ENCODE measurements around the gene TMEM108. TPM values are rescaled to one million over a fixed set of nuclear protein-coding genes. Genes with fewer than 3 reads are reported as not detected.

TMEM108 gene
- total RNA-seq, 4 donors from 2014 or later = 0.70 to 4.0 (median 1.4) TPM

DNA sequence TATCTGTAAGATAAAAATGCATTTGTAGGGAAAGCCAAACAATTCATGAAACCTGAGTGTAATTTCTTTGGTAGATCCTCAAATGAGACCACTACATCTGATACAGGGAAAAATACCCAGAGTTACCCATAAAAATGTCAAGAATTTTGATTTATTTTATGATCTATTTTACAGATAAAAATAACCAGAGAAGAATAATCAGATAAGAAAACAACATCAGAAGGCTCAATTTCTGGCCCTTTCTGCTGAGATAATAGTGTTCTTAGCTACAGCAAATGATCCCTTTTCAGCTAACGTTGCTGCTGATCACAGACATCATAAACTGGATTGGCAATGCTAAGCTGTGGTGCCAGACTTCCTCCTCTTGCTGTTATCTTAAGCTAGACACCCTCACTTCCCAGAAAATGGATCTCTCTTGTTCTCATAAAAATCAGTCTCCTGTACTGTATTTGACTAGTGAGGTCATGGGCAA lies 21.3 kb upstream of the TMEM108 start:
- Histone ChIP-seq H3K27me3 (peaks cover 3% of the 10 kb centered on the region), H3K4me3 (no peak overlapping the region), H3K4me1 (no peaks in the 10 kb centered on the region), H3K9me3 (peaks cover under 1% of the 10 kb centered on the region), H3K36me3 (no peaks in the 10 kb centered on the region), H3K27ac (no peak overlapping the region)
- 6% methylated on average over 1 of the region's 1 CpG for WGBS
- no peak for DNase-seq (ENCODE audit: low spot score in 2 of 2)
- TF ChIP-seq POLR2AphosphoS5 (IDR thresholded peaks at IDR 0.05) (no peak), POLR2A (IDR thresholded peaks at IDR 0.05) (no peak), EP300 (IDR thresholded peaks at IDR 0.05) (no peak)
- TF ChIP-seq, protein P1, sequence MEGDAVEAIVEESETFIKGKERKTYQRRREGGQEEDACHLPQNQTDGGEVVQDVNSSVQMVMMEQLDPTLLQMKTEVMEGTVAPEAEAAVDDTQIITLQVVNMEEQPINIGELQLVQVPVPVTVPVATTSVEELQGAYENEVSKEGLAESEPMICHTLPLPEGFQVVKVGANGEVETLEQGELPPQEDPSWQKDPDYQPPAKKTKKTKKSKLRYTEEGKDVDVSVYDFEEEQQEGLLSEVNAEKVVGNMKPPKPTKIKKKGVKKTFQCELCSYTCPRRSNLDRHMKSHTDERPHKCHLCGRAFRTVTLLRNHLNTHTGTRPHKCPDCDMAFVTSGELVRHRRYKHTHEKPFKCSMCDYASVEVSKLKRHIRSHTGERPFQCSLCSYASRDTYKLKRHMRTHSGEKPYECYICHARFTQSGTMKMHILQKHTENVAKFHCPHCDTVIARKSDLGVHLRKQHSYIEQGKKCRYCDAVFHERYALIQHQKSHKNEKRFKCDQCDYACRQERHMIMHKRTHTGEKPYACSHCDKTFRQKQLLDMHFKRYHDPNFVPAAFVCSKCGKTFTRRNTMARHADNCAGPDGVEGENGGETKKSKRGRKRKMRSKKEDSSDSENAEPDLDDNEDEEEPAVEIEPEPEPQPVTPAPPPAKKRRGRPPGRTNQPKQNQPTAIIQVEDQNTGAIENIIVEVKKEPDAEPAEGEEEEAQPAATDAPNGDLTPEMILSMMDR (IDR thresholded peaks at IDR 0.05) = no peak

DNA sequence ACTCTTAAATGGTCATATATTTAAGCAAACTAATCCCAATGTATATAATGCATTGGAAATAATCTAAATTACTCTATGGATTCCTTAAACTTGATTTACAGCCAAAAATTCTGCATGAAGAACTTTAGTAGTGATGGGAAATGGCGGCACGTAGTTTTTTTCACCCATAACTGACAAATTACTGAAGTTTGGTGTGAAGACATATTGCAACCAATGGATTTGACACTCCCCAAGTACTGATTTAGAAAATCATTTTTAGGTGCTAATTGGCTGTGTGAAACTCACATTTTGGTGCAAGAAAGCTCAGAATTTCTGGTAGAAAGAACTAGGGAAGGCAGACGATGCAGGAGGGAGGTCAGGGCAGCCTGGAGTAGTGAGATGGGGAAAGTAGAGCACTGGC lies 19.3 kb upstream of the TMEM108 start:
- WGBS = 84% methylated on average over 3 of the region's 3 CpGs
- no peak for TF ChIP-seq POLR2A (IDR thresholded peaks at IDR 0.05)
- no peak for TF ChIP-seq POLR2AphosphoS5 (IDR thresholded peaks at IDR 0.05)
- no peaks in the 10 kb centered on the region for H3K9me3 ChIP-seq
- no peaks in the 10 kb centered on the region for H3K27me3 ChIP-seq
- no peak for DNase-seq (ENCODE audit: low spot score in 2 of 2)
- no peak overlapping the region for H3K27ac ChIP-seq
- no peak overlapping the region for H3K4me3 ChIP-seq
- no peaks in the 10 kb centered on the region for H3K36me3 ChIP-seq
- no peaks in the 10 kb centered on the region for H3K4me1 ChIP-seq

- Histone ChIP-seq H3K27me3 (no peaks in the 10 kb centered on the region), H3K4me3 (no peak overlapping the region), H3K9me3 (no peaks in the 10 kb centered on the region), H3K36me3 (no peaks in the 10 kb centered on the region), H3K27ac (no peak overlapping the region), H3K4me1 (no peaks in the 10 kb centered on the region)
- DNase-seq (ENCODE audit: low spot score in 2 of 2) = no peak
- TF ChIP-seq, protein P1 (IDR thresholded peaks at IDR 0.05) = no peak
- no peak for TF ChIP-seq EP300 (IDR thresholded peaks at IDR 0.05)
- TF ChIP-seq POLR2AphosphoS5 (IDR thresholded peaks at IDR 0.05) = no peak
- no peak for TF ChIP-seq POLR2A (IDR thresholded peaks at IDR 0.05)
- WGBS = 55% methylated on average over 2 of the region's 2 CpGs
Observed at GRCh38 chr3:133021206-133021605, 17.0 kb upstream of the TMEM108 start.

DNA sequence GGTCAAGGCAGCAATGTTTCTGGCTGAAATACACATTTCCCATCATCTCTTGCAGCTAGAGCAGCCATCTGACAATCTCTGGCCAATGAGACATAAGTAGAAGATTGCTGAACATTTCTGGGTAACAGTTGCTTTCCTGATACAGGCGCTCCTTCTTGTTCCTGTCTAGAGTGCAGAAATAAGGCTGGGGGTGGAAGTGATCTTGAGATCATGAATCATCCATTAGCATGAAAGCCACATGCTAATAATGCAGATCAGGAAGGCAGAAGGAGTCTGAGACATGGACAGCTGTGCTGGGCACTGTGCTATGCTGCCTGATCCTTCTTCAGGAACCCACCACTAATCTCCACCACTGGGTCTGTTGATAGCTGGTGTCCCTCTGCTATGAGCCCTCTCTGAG lies 14.8 kb upstream of the TMEM108 start:
- peaks cover 3% of the 10 kb centered on the region for H3K27me3 ChIP-seq
- TF ChIP-seq EP300 (IDR thresholded peaks at IDR 0.05) (no peak), POLR2AphosphoS5 (IDR thresholded peaks at IDR 0.05) (no peak), POLR2A (IDR thresholded peaks at IDR 0.05) (no peak)
- TF ChIP-seq, protein P1 (IDR thresholded peaks at IDR 0.05) = no peak
- H3K4me1 ChIP-seq = no peaks in the 10 kb centered on the region
- 80% methylated on average over 1 of the region's 1 CpG for WGBS
- H3K27ac ChIP-seq = no peak overlapping the region
- H3K4me3 ChIP-seq = no peak overlapping the region
- H3K9me3 ChIP-seq = no peaks in the 10 kb centered on the region
- no peak for DNase-seq (ENCODE audit: low spot score in 2 of 2)
- no peaks in the 10 kb centered on the region for H3K36me3 ChIP-seq

GRCh38 chr3:133025546-133025945 lies 12.6 kb upstream of the TMEM108 start:
- Histone ChIP-seq H3K27ac (no peak overlapping the region), H3K27me3 (peaks cover 6% of the 10 kb centered on the region), H3K36me3 (no peaks in the 10 kb centered on the region), H3K4me3 (no peak overlapping the region), H3K4me1 (no peaks in the 10 kb centered on the region), H3K9me3 (no peaks in the 10 kb centered on the region)
- TF ChIP-seq POLR2AphosphoS5 (IDR thresholded peaks at IDR 0.05) = no peak
- no peak for TF ChIP-seq POLR2A (IDR thresholded peaks at IDR 0.05)
- TF ChIP-seq, protein P1 (IDR thresholded peaks at IDR 0.05) = no peak
- TF ChIP-seq EP300 (IDR thresholded peaks at IDR 0.05) = no peak
- WGBS = 82% methylated on average over 3 of the region's 3 CpGs
- no peak for DNase-seq (ENCODE audit: low spot score in 2 of 2)

GRCh38 chr3:133032301-133032700 lies 5.9 kb upstream of the TMEM108 start:
- H3K27ac ChIP-seq = no peak overlapping the region
- no peak for DNase-seq (ENCODE audit: low spot score in 2 of 2)
- no peaks in the 10 kb centered on the region for H3K36me3 ChIP-seq
- no peak for TF ChIP-seq POLR2A (IDR thresholded peaks at IDR 0.05)
- TF ChIP-seq, protein P1 (IDR thresholded peaks at IDR 0.05) = no peak
- no peaks in the 10 kb centered on the region for H3K9me3 ChIP-seq
- WGBS = 98% methylated on average over 3 of the region's 3 CpGs
- H3K4me3 ChIP-seq = no peak overlapping the region
- H3K27me3 ChIP-seq = peaks cover 12% of the 10 kb centered on the region
- H3K4me1 ChIP-seq = no peaks in the 10 kb centered on the region

All from suprapubic skin (tissue), 4 donors.